ENCODE measurements around the gene PCCA.
"Not testable (repeated sequence)": the region's sequence is repeated elsewhere in the genome, so short reads cannot be mapped to it uniquely, and the experiment has no call there.

Gene PCCA

DNA sequence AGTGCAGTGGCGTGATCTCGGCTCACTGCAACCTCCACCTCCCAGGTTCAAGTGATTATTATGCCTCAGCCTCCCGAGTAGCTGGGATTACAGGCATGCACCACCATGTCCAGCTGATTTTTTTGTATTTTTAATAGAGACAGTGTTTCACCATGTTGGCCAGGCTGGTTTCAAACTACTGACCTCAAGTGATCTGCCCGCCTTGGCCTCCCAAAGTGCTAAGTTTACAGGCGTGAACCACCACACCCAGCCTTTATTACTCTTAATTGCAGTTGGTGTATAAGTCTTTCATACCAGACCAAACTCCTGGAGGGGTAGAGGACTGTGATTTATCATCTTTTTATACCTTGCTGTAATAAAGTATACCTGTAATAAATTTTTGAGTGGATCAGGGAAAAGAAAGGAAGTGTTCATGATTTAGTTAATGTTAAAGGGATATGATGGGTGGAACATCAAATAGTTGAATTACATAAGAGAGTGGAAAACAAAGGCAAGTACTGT is 52.6 kb downstream of the PCCA start:
- DNase-seq = not testable (repeated sequence)

DNA sequence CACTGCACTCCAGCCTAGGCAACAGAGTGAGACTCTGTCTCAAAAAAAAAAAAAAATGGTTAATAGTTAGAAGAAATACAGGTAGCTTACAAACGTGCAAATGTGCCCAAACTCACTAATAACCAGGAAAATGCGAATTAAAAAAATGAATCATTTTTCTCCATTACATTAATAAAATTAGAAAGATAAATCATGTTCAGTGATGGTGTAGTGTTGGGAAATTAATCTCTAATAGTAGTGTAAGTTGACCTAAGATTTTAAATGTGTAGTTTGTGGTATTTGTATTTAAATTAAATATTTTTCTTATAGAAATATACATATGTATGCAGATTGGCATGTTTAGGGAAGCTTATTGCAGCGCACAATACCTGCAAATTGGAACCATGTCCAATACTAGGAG is 57.6 kb downstream of the PCCA start:
- no peak for DNase-seq

DNA sequence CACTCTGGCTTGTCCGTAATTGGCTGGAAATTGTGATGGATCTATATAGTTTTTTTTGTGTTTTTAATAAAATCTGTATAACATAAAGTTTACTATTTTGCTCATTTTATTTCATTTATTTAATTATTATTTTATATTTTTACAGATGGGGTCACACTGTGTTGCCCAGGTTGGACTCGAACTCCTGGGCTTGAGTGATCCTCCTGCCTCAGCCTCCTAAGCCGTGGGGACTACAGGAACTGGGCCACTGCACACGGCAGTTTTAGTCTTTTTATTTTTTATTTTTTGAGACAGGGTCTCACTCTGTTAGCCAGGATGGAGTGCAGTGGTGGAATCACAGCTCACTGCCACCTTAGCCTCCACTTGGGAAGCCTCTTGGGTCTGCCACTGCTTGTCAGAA is 58.9 kb downstream of the PCCA start:
- no peak for DNase-seq

DNA sequence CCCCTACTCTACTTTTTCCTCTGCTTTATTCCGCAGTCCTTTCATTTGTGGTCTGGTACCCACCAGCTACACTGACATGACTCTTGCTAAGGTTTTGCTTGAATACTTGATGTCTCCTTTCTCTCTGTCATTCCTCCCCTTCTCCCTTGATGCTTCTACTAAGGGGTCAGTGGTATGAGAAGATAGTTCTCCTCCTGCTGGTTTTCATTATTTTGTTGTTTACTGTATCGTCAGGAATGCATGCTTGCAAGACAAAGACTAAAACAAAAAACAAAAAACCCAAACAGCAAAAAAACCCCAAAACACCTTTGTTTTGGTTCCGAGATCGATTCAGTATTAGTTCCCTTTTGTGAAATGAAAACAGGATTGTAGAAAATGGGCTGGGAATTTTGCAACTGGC is 59.5 kb downstream of the PCCA start:
- no peak for DNase-seq

DNA sequence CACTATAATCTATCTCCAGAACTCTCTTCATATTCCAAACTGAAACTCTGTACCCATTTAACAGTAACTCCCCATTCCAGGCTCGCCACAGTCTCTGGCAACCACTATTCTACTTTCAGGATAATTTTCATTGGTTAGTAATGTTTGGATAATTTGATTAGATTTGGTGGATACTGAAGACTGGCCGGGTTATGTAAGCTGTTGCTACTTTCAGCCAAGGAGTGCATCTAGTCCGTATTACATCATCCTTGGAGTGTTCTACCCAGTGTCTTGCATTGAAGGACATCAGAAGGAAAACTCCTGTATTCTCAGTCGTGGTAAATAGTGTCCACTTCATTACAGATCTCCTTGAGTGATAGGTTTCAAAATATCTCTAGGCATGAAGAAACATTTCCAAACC is 60.5 kb downstream of the PCCA start:
- DNase-seq = no peak

DNA sequence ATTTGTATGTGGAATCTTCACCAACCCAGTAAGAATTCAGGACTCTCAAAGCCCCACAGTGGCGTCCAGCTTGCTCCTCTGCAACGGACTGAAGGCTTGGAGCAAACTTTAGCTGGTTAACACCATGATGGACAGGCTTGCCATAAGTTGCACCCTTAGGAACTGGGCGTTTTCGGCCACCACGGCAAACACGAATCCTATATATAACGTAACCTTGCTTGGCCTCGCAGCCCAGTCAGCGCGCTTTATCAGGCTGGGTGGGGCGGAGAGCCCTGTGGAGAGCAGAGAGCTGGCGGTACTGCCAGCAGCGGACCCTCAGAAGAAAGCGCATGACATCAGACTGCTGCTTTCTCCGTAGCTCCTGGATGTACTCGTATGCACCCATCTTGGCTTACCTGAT is 61.8 kb downstream of the PCCA start:
- not testable (repeated sequence) for DNase-seq

GRCh38 chr13:100154842-100155416 is 66.0 kb downstream of the PCCA start:
- DNase-seq = no peak

- DNase-seq = peak; percentile 53 to 57
Measured at GRCh38 chr13:100156788-100157187, 67.9 kb downstream of the PCCA start.

DNA sequence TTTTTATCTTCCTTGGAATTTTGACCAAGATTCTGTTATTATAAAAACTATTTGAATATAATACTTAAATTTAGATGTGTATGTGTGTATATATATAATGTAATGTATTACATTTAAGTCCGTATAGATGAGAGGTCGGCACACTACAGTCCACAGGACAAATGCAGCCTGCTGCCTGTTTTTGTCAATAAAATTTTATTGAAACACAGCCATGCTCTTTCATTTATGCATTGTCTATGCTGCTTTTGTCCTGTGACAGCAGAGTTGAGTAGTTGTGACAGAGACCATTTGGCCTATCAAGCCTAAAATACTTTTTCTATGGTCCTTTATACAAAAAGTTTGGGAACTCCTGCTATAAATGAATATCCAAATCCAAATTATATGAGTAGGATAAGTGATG is 69.7 kb downstream of the PCCA start:
- DNase-seq = no peak

- no peak for DNase-seq
Measured at GRCh38 chr13:100159584-100159983, 70.7 kb downstream of the PCCA start.

- no peak for DNase-seq
Measured at GRCh38 chr13:100160450-100160849, 71.6 kb downstream of the PCCA start.

- no peak for DNase-seq
Measured at GRCh38 chr13:100163375-100163774, 74.5 kb downstream of the PCCA start.

- DNase-seq = no peak
Measured at GRCh38 chr13:100173203-100173602, 84.3 kb downstream of the PCCA start.

- not testable (repeated sequence) for DNase-seq
Measured at GRCh38 chr13:100174455-100174854, 85.6 kb downstream of the PCCA start.

DNA sequence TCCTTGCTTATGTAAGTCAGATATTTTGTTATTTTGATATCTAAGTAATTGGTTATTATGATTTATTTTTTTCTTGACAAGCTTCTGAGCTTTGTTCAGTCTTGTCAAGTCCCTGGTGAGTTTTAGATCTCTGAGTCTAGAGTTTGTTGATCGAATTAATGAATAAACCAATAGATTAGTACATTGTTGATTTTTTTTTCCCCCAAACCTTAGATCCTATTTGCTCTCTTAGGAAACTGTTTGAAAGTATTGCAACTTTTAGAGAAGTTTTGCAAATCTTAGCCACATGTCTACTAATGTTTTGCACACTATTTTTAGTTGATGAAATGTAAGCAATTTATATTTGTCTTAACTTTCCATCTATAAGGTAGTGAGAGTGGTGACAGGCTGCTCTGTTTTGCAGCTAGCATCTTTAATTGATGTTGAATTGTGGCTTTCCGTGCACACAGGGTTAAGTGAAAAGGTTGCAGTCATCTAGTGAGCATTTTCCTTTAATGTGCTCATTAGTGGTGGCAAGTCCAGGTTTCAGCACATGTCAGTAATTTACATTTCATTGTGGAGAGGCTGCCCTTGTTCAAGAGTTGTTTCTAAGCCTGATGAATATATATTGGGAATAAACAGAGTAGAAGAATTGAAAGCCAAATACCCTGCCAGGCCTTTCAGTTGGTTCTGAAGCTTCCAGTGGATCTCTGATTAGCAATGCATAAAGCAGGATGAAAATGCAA is 86.3 kb downstream of the PCCA start:
- no peak for DNase-seq

- no peak for DNase-seq
Measured at GRCh38 chr13:100175803-100176182, 86.9 kb downstream of the PCCA start.

DNA sequence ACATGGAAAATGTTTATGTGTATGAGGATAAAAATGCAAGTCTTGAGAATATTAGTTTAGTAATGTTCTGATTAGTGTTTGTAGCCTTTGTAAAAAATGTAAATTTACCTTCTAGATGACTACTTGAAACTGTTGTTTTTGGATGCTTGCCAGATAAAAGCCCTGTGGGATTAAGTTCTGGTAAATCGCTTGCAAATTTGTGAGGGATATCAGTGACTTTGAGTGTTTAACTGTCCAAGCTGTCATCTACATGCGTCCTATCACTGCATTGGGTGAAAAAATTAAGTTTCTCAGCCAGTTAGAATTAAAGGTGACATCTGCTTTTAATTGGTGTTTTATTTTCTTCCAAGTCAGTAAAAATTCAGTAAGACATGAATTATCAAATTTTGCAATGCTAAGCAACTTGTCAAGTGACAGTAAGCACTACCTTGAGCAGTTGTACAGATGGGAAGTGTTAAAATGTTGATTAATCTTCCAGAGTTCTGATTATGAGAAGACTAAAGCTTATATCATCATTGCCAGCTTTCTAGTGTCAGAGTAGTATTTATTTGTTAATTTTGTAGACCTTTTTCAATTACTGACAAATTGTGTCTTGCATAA is 88.0 kb downstream of the PCCA start:
- DNase-seq = no peak

- DNase-seq = no peak
Measured at GRCh38 chr13:100178309-100178708, 89.4 kb downstream of the PCCA start.

- DNase-seq = no peak
Measured at GRCh38 chr13:100179276-100179675, 90.4 kb downstream of the PCCA start.

- no peak for DNase-seq
Measured at GRCh38 chr13:100182900-100183490, 94.1 kb downstream of the PCCA start.

GRCh38 chr13:100184095-100184494 is 95.2 kb downstream of the PCCA start:
- DNase-seq = no peak

- no peak for DNase-seq
Measured at GRCh38 chr13:100195568-100195967, 106.7 kb downstream of the PCCA start.

- no peak for DNase-seq
Measured at GRCh38 chr13:100196375-100196774, 107.5 kb downstream of the PCCA start.

DNA sequence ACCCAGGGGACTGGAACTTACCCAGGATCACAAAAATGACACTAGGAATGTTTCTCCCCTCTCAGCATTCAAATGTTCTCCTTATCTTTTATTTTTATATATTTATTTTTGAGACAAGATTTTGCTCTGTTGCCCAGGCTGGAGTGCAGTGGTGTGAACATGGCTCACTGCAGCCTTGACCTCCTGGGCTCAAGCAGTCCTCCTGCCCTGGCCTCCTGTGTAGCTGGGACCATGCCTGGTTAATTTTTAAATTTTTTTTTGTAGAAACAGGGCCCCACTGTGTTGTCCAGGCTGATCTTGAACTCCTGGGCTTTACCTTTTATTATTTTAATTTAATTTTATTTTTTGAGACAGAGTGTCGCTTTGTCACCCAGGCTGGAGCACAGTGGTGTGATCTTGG is 108.2 kb downstream of the PCCA start:
- no peak for DNase-seq

Data from AML-193 (cell line).